Dermis blood vessel endothelial cell (primary cell): ENCODE results near the gene SP110. TPM values are rescaled to one million over a fixed set of nuclear protein-coding genes. Genes with fewer than 3 reads are reported as not detected.
"Not testable (repeated sequence)": the region's sequence is repeated elsewhere in the genome, so short reads cannot be mapped to it uniquely, and the experiment has no call there.

Experiments used
- DNase-seq: peaks from one replicate; pipeline ENCODE4 v3.0.0; 2010
- total RNA-seq: library from RNA; depleted of rRNA; stranded (reverse); fragments of >200 nt; gene quantifications from 2 replicates; pipeline ENCODE4 v1.2.3, GENCODE V29; 2014

The SP110 gene
- total RNA-seq: 5.3 and 7.4 TPM in 2 replicates

GRCh38 chr2:230219419-230220331 is at the start of gene SP110:
Gene SP110 (minus strand): TSS chr2:230219984. CDS start chr2:230216927, 3,057 bp downstream.
- DNase-seq: peak; percentile 74

DNA sequence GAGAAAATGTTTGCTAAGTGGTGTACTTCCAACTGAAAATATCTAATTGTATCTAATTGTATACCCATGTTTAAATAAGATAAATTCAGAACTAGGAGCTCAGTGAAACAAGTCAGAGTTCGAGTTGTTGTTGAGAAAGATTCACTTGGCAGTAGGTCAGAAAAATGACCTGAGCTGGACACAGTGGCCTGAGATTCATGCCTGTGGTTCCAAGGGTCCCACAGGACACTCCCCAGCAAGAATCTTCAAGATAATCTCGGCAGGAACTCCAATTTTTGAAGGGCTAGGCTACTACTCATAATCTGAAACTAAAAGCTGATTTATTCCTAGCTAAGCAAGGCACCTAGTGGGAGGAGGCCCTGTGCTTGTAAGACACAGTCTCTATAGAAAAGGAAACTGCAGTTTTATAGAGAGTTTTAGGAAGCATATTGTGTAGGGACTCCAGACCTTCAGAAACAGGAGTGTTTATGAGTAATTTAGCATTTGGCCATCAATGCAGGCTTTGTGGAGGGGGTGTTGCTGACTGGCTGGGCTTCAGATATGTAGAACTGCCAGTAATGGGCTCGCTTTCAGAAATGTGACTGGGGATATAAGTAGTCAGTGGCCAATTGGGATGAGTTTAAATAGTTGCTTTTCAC is 48.9 kb upstream of the SP110 start:
- no peak for DNase-seq

GRCh38 chr2:230267556-230267955 is 47.8 kb upstream of the SP110 start:
- DNase-seq: no peak

DNA sequence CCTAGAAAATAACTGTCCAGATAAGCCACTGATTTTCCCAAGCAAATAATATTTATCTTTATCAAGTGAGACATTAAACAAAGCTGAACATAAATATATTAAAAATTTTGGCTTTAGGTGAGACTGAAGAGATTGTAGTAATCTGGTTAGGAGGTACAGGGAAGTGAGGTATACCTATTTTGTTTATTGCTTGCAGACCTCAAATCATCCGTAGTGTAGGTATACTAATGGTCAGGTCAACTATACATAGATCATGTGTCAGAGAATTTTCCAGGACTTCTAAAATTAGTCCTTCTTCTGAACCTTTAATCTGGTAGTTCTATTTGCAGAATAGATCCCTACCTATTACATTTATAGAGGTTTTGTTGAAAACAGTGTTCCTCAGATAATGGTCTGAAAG is 47.3 kb upstream of the SP110 start:
- DNase-seq: no peak

- DNase-seq: no peak
Observed at GRCh38 chr2:230266638-230267037, 46.9 kb upstream of the SP110 start.

GRCh38 chr2:230264945-230265344 is 45.2 kb upstream of the SP110 start:
- DNase-seq: not testable (repeated sequence)

GRCh38 chr2:230262246-230262645 is 42.5 kb upstream of the SP110 start:
- DNase-seq: no peak

DNA sequence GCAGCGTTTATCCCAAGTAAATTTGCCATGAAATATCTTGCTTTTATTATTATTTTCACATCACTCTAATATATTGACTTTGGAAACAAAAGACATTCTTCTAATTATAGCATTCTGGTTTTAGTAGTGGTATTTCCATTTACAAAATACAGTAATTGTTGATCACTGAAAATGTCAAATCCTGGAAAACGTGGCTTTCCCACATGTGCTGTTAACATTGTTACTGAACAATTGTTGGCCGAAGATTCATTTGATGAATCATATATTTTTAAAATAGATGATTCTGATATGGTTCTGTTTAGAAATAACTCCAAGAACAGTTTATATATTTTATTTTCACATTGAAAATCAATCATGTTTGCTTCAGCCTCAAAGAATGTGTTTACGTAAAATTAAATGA is 38.7 kb upstream of the SP110 start:
- peak; percentile 1 for DNase-seq

DNA sequence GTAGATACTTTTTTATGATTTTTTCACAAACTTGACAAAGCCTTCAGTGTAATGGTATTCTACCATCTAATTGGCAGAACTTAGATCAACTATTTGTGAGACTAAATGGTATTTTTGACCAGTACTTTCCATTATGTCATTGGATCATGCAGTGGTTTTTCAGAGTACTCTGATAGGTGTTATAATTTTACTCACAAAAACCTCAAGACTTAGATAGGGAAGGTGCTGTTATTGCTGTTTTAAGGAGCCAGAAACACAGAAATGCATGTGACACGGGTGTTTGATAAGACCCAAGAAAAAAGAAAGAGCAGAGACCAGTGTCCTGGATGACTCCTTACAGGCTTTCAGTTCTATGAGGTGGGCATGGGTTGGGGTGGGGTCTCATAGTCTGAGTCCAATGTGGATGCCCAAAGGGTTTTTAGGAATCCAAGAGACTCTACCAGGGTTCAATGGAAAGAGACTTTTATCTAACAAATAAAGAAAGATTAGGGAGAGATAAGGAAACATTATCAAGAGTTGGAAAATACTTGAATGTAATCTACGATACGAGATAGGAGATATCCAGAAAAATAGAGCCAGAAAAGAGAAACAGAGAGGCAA is 37.0 kb upstream of the SP110 start:
- no peak for DNase-seq

DNA sequence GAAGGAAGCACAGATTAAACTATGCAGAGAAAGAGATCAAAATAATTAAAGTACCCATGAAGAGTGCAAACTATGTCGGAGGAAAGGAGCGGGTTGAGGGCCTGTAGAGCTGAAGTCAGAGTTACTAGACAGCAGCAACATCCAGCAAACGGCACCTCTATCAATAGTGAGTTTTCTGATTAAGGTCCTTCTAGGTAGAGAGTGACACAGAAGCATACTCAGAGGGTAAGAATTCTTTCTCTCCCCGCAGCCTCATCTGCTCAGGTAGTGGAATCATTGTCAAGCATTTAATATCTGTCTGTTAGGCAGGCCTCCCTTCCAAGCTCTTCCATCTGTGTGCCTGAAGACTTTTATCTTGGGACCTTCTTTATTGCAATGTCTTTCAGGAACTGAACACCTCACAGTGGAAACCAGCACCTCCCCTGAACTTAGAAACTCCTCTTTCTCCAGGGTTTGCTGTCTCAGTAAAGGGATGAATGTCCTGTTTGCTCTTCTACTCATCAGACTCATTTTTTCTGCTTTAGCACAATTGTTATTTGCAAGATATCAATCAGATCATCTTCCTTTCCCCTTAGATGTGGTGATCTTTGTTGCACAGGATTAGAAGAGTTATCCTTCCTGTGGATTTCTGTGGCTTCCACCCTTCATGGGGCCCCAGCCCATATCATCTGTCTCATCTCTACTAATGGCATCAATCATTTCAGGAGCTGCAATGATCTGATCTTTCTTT is 34.5 kb upstream of the SP110 start:
- no peak for DNase-seq

GRCh38 chr2:230250231-230250630 is 30.4 kb upstream of the SP110 start:
- no peak for DNase-seq

DNA sequence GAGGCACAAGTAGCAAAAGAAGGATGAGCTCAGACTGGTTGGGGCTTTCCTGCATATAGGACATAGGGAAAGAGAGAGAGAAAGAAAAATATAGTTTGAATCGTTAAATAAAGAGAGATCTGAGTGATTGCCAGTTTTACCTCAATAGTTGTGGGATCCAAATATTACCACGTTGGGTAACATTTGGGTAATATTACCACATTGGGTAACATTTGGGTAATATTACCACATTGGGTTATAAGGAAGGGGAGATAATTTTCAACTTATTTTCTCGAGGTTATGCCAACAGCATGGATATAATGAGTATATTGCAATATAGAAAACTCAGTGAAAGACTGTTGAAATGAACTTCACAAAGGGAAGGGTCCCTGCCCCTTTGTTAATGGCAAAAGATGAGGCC is 26.4 kb upstream of the SP110 start:
- DNase-seq: no peak

DNA sequence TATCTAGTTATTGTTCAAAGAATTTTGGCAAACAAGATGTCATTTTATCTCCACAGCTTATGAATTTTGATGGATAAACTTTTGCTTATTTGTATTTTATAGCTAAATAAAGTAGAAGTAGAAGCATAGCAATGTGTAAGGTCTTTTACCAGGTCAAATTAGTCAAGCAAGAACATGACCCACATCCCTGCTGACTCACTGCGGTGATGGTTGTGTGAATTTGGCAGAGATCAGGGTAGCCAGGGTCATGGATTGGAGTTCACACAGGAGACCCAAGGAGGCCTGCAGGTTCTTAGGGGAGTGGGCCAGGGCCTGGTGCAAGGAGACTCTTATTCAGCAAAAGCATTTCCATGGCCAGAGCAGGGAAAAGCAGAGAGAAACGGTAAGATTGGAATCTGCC is 24.4 kb upstream of the SP110 start:
- no peak for DNase-seq

- no peak for DNase-seq
Observed at GRCh38 chr2:230234845-230235244, 15.1 kb upstream of the SP110 start.

GRCh38 chr2:230234122-230234722 is 14.4 kb upstream of the SP110 start:
- DNase-seq: no peak

- DNase-seq: no peak
Observed at GRCh38 chr2:230231251-230231650, 11.5 kb upstream of the SP110 start.

DNA sequence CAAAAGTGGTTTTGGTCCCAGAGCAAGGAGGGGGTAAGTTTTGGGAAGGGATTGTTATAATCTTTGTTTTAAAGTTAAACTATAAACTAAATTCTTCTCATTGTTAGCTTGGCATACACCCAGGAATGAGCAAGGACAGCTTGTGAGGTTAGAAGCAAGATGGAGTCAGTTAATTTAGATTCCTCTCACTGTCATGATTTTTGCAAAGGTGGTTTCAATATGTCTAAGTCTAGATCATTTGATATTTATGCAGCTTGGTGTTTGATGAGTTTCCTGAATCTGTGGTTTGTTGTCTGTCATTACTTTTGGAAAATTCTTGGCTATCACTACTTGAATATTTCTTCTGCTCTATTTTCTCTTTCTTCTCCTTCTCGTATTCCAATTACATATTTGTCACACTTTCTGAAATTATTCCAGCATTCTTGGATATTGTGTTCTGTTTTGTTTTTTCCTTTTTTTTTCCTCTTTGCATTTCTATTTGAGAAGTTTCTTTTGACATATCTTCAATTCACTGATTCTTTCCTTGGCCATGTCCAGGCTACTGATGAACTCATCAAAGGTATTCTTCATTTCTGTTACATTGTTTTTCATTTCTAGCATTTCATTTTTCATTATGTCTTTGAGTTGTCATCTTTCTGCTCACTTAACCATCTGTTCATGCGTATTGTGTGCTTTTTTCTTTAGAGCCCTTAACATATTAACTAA is 10.9 kb upstream of the SP110 start:
- DNase-seq: no peak

DNA sequence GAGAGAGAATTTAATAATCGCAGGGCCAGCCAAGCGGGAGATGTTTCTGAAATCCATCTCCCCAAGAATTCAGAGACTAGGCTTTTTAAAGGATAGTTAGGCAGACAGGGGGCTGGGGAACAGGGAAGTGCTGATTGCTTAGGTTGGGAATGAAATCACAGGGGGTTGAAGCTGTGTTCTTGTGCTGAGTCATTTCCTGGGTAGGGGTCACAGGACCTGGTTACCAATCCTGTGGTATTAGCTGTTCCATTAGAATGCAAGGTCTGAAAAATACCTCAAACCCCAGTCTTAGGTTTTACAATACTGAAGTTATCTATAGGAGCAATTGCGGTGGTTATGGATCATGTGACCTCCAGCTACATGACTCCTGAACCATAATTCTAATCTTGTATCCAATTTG is 10.3 kb upstream of the SP110 start:
- peak; percentile 25 for DNase-seq

DNA sequence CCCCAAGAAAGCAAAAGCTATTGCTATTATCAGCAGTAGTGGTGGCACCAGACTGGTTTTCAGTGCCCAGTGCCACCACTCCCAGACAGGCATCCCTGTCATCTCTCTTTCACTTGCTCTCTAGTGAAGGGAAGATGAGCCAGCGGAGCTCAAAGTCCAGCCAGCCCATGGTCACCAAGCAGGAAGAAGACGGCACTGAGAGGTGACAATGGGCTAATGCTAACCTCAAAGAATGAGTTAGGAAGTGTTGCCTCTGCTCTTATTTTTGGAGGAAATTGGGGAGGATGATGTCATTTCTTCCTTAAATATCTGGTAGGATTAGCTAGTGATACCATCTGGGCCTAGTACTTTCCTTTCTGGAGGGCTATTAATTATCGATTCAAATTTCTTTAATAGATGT is 7.4 kb upstream of the SP110 start:
- DNase-seq: no peak

GRCh38 chr2:230226051-230226551 is 6.3 kb upstream of the SP110 start:
- no peak for DNase-seq

- no peak for DNase-seq
Observed at GRCh38 chr2:230225486-230225885, 5.7 kb upstream of the SP110 start, which contains the start of gene SP140. Gene SP140 (plus strand): TSS chr2:230225736. CDS start chr2:230225845, 109 bp downstream.

- DNase-seq: no peak
Observed at GRCh38 chr2:230224458-230224857, 4.7 kb upstream of the SP110 start.
